Trophoblast cell (in vitro differentiated cells and primary cell): ENCODE data around the gene GPC3.
"Not testable (repeated sequence)": the region's sequence is repeated elsewhere in the genome, so short reads cannot be mapped to it uniquely, and the experiment has no call there.

Source experiments
- DNase-seq, 2 donors: peaks; one replicate each; pipeline ENCODE4 v3.0.0-alpha.2; 2016
- H2AFZ ChIP-seq: 2 replicates; pipeline ENCODE4 v1.6.1; 2013; ENCODE audit warnings: low read length, moderate library complexity, mild to moderate bottlenecking; ENCODE audit not compliant: insufficient read depth, poor library complexity
- H2AK5ac ChIP-seq: 2 replicates; pipeline ENCODE4 v1.6.1; 2013; ENCODE audit warnings: mild to moderate bottlenecking, low read length
- H2BK120ac ChIP-seq: 2 replicates; pipeline ENCODE4 v1.6.1; 2013; ENCODE audit warnings: low read length, mild to moderate bottlenecking, moderate library complexity; ENCODE audit not compliant: insufficient read depth, poor library complexity
- H2BK12ac ChIP-seq: 2 replicates; pipeline ENCODE4 v1.6.1; 2013; ENCODE audit warnings: mild to moderate bottlenecking, low read length, moderate library complexity
- H2BK5ac ChIP-seq: 2 replicates; pipeline ENCODE4 v1.6.1; 2013; ENCODE audit warnings: low read length, low read depth, moderate library complexity, mild to moderate bottlenecking; ENCODE audit not compliant: poor library complexity
- H3K14ac ChIP-seq: 2 replicates; pipeline ENCODE4 v1.6.1; 2013; ENCODE audit warnings: mild to moderate bottlenecking, low read length
- H3K18ac ChIP-seq: 2 replicates; pipeline ENCODE4 v1.6.1; 2013; ENCODE audit warnings: mild to moderate bottlenecking, low read length
- H3K23ac ChIP-seq: 2 replicates; pipeline ENCODE4 v1.6.1; 2013; ENCODE audit warnings: low read length
- H3K27ac ChIP-seq: 2 replicates; pipeline ENCODE4 v1.5.1; 2013; ENCODE audit warnings: low read depth, mild to moderate bottlenecking, inconsistent platforms, low read length, moderate library complexity
- H3K27me3 ChIP-seq: 2 replicates; pipeline ENCODE4 v1.6.1; 2013; ENCODE audit warnings: inconsistent platforms, mild to moderate bottlenecking, low read length, moderate library complexity; ENCODE audit not compliant: insufficient read depth
- H3K36me3 ChIP-seq, 2 experiments: 1 replicate in 1 of 2; 2 replicates in 1 of 2; pipeline ENCODE4 v1.6.1; 2013; ENCODE audit warnings: low read length in 2 of 2, mild to moderate bottlenecking in 2 of 2, moderate library complexity in 1 of 2; ENCODE audit not compliant: insufficient read depth in 2 of 2, control insufficient read depth in 1 of 2
- H3K4ac ChIP-seq: 2 replicates; pipeline ENCODE4 v1.6.1; 2013; ENCODE audit warnings: low read depth, mild to moderate bottlenecking, low read length, moderate library complexity
- H3K4me1 ChIP-seq, 2 experiments: 1 replicate in 1 of 2; 2 replicates in 1 of 2; pipeline ENCODE4 v1.6.1; 2013; ENCODE audit warnings: low read length in 2 of 2, mild to moderate bottlenecking in 2 of 2, moderate library complexity in 1 of 2; ENCODE audit not compliant: insufficient read depth in 2 of 2, control insufficient read depth in 1 of 2
- H3K4me2 ChIP-seq: 2 replicates; pipeline ENCODE4 v1.6.1; 2013; ENCODE audit warnings: inconsistent platforms, mild to moderate bottlenecking, low read length, moderate library complexity
- H3K4me3 ChIP-seq: 2 replicates; pipeline ENCODE4 v1.5.1; 2013; ENCODE audit warnings: mild to moderate bottlenecking, low read depth, low read length, inconsistent platforms
- H3K79me1 ChIP-seq: one replicate; pipeline ENCODE4 v1.6.1; 2013; ENCODE audit warnings: low read length
- H3K79me2 ChIP-seq: 2 replicates; pipeline ENCODE4 v1.6.1; 2013; ENCODE audit warnings: low read length, mild to moderate bottlenecking; ENCODE audit not compliant: control insufficient read depth, insufficient read depth, poor library complexity
- H3K9ac ChIP-seq: 2 replicates; pipeline ENCODE4 v1.6.1; 2013; ENCODE audit warnings: mild to moderate bottlenecking, low read length
- H3K9me3 ChIP-seq: 2 replicates; pipeline ENCODE4 v1.6.1; 2013; ENCODE audit warnings: low read depth, mild to moderate bottlenecking, control low read depth, inconsistent platforms, low read length; ENCODE audit not compliant: insufficient read depth
- H4K12ac ChIP-seq: 2 replicates; pipeline ENCODE4 v1.6.1; 2013; ENCODE audit warnings: low read depth, mild to moderate bottlenecking, low read length, moderate library complexity
- H4K8ac ChIP-seq: 2 replicates; pipeline ENCODE4 v1.6.1; 2013; ENCODE audit warnings: low read depth, mild to moderate bottlenecking, low read length, moderate library complexity
- H4K91ac ChIP-seq: one replicate; pipeline ENCODE4 v1.6.1; 2013; ENCODE audit warnings: low read depth, mild to moderate bottlenecking, low read length, moderate library complexity
- WGBS: extraction: QIAGEN DNeasy Blood & Tissue Kit; methylation state at CpG from one replicate; pipeline ENCODE4 v1.1.7; 2013; ENCODE audit warnings: missing lambda C conversion rate; ENCODE audit not compliant: insufficient read length, insufficient coverage; ENCODE audit errors: extremely low coverage; 5-methylcytosine and 5-hydroxymethylcytosine counted together

GPC3 gene

GRCh38 chrX:133527825-133528224 lies 457.6 kb downstream of the GPC3 start:
- H3K9ac ChIP-seq = no peak overlapping the region
- H3K23ac ChIP-seq = no peak overlapping the region
- H4K91ac ChIP-seq = no peak overlapping the region
- no peak overlapping the region for H4K12ac ChIP-seq
- no peak overlapping the region for H3K18ac ChIP-seq
- H3K9me3 ChIP-seq = no peaks in the 10 kb centered on the region
- H3K4ac ChIP-seq = no peak overlapping the region
- H3K27ac ChIP-seq = no peak overlapping the region
- H2BK120ac ChIP-seq = no peak overlapping the region
- H2BK5ac ChIP-seq = no peak overlapping the region
- no peaks in the 10 kb centered on the region for H3K79me2 ChIP-seq
- H2AFZ ChIP-seq = no peak overlapping the region
- no peaks in the 10 kb centered on the region for H3K27me3 ChIP-seq
- H3K4me2 ChIP-seq = no peak overlapping the region
- no peak overlapping the region for H3K14ac ChIP-seq
- H4K8ac ChIP-seq = no peak overlapping the region
- WGBS = no CpG with 5 or more reads among the region's 4 CpGs
- no peak overlapping the region for H2AK5ac ChIP-seq
- peaks cover 0 to 2% of the 10 kb centered on the region in 2 experiments for H3K4me1 ChIP-seq
- DNase-seq = no peak
- H3K36me3 ChIP-seq = no peaks in the 10 kb centered on the region
- H3K4me3 ChIP-seq = no peak overlapping the region
- H3K79me1 ChIP-seq = no peaks in the 10 kb centered on the region
- no peak overlapping the region for H2BK12ac ChIP-seq

- no peak overlapping the region for H3K23ac ChIP-seq
- H3K27ac ChIP-seq = no peak overlapping the region
- no peak overlapping the region for H2BK12ac ChIP-seq
- no CpG with 5 or more reads among the region's 3 CpGs for WGBS
- H3K4me3 ChIP-seq = no peak overlapping the region
- no peak overlapping the region for H2BK120ac ChIP-seq
- H2BK5ac ChIP-seq = no peak overlapping the region
- no peaks in the 10 kb centered on the region for H3K79me1 ChIP-seq
- no peaks in the 10 kb centered on the region for H3K9me3 ChIP-seq
- H3K14ac ChIP-seq = no peak overlapping the region
- H3K4ac ChIP-seq = no peak overlapping the region
- H4K91ac ChIP-seq = no peak overlapping the region
- no peaks in the 10 kb centered on the region for H3K36me3 ChIP-seq
- H3K79me2 ChIP-seq = no peaks in the 10 kb centered on the region
- H3K9ac ChIP-seq = no peak overlapping the region
- H3K18ac ChIP-seq = no peak overlapping the region
- no peak overlapping the region for H4K8ac ChIP-seq
- H2AK5ac ChIP-seq = no peak overlapping the region
- H3K27me3 ChIP-seq = no peaks in the 10 kb centered on the region
- H3K4me2 ChIP-seq = no peak overlapping the region
- H4K12ac ChIP-seq = no peak overlapping the region
- no peak overlapping the region for H2AFZ ChIP-seq
- H3K4me1 ChIP-seq = peaks cover 0 to 2% of the 10 kb centered on the region in 2 experiments
- DNase-seq = no peak
Measured at GRCh38 chrX:133527415-133527814, 458.0 kb downstream of the GPC3 start.

- H3K9ac ChIP-seq, H3K14ac ChIP-seq, H2BK5ac ChIP-seq, H2AK5ac ChIP-seq, H3K4me3 ChIP-seq, H3K23ac ChIP-seq, H3K36me3 ChIP-seq, H3K4me2 ChIP-seq, DNase-seq, H3K4me1 ChIP-seq, H4K12ac ChIP-seq, H3K79me2 ChIP-seq, H3K4ac ChIP-seq, H3K27ac ChIP-seq, H3K9me3 ChIP-seq, H4K91ac ChIP-seq, H3K18ac ChIP-seq, H2BK12ac ChIP-seq, H3K27me3 ChIP-seq, H3K79me1 ChIP-seq, H2AFZ ChIP-seq, H2BK120ac ChIP-seq, H4K8ac ChIP-seq: not testable (repeated sequence)
- no CpG with 5 or more reads among the region's 3 CpGs for WGBS
Measured at GRCh38 chrX:133526773-133527172, 458.6 kb downstream of the GPC3 start.

GRCh38 chrX:133523526-133523925 lies 461.9 kb downstream of the GPC3 start:
- no peak overlapping the region for H3K9ac ChIP-seq
- H2AFZ ChIP-seq = no peak overlapping the region
- H3K79me1 ChIP-seq = no peaks in the 10 kb centered on the region
- no peak overlapping the region for H3K23ac ChIP-seq
- H3K4me2 ChIP-seq = no peak overlapping the region
- H4K8ac ChIP-seq = no peak overlapping the region
- no peak for DNase-seq
- no peaks in the 10 kb centered on the region for H3K27me3 ChIP-seq
- no peak overlapping the region for H2BK5ac ChIP-seq
- no peak overlapping the region for H4K12ac ChIP-seq
- no peak overlapping the region for H4K91ac ChIP-seq
- no peak overlapping the region for H2AK5ac ChIP-seq
- no peak overlapping the region for H3K27ac ChIP-seq
- H3K36me3 ChIP-seq = no peaks in the 10 kb centered on the region
- no peaks in the 10 kb centered on the region for H3K79me2 ChIP-seq
- no CpG with 5 or more reads among the region's 7 CpGs for WGBS
- peaks cover 0 to 2% of the 10 kb centered on the region in 2 experiments for H3K4me1 ChIP-seq
- no peak overlapping the region for H3K4me3 ChIP-seq
- H3K9me3 ChIP-seq = no peaks in the 10 kb centered on the region
- H2BK120ac ChIP-seq = no peak overlapping the region
- H3K14ac ChIP-seq = no peak overlapping the region
- no peak overlapping the region for H2BK12ac ChIP-seq
- H3K18ac ChIP-seq = no peak overlapping the region
- H3K4ac ChIP-seq = no peak overlapping the region
